Peyer's patch (tissue), 4 donors: ENCODE data around the gene PSAP.
"Not testable (repeated sequence)": the region's sequence is repeated elsewhere in the genome, so short reads cannot be mapped to it uniquely, and the experiment has no call there.

Experiments
- POLR2A ChIP-seq, 2 donors: fragments of 450-650 bp; IDR thresholded peaks; one replicate each; pipeline ENCODE4 v1.5.1; 2017; ENCODE audit warnings: antibody characterized with exemption in 2 of 2, mild to moderate bottlenecking in 2 of 2, moderate library complexity in 2 of 2
- TF ChIP-seq, protein P1 (sequence below), 6 experiments: fragments of 450-650 bp in 4 of 6; fragments of 200-600 bp in 2 of 6; sonication (generic) in 1 of 6; IDR thresholded peaks; one replicate each; pipeline ENCODE4 v1.5.1; 2017 to 2019; ENCODE audit warnings: antibody characterized with exemption in 6 of 6, mild to moderate bottlenecking in 3 of 6, moderate library complexity in 1 of 6

DNA sequence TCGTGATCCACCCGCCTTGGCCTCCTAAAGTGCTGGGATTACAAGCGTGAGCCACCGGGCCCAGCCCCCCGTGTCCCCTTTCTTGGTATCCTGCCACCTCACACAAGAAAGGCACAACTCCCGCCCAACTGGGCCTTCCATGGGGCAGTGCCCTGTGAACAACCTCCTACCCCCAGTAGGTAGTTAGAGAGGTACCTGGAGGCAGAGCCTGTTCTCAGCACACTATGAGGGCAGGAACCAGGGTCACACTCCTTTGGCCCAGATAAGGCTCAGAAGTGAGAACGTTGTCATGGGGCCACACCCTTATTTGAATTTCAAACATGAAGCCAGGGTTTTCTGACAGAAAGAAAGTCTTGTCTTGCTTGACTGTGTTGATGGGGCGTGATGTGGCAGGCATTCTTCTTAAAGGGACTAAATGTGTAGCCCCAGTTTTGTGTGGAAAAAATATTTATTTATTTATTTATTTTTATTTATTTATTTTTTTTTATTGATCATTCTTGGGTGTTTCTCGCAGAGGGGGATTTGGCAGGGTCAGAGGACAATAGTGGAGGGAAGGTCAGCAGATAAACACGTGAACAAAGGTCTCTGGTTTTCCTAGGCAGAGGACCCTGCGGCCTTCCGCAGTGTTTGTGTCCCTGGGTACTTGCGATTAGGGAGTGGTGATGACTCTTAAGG lies 23.8 kb upstream of the PSAP start:
- TF ChIP-seq, protein P1, sequence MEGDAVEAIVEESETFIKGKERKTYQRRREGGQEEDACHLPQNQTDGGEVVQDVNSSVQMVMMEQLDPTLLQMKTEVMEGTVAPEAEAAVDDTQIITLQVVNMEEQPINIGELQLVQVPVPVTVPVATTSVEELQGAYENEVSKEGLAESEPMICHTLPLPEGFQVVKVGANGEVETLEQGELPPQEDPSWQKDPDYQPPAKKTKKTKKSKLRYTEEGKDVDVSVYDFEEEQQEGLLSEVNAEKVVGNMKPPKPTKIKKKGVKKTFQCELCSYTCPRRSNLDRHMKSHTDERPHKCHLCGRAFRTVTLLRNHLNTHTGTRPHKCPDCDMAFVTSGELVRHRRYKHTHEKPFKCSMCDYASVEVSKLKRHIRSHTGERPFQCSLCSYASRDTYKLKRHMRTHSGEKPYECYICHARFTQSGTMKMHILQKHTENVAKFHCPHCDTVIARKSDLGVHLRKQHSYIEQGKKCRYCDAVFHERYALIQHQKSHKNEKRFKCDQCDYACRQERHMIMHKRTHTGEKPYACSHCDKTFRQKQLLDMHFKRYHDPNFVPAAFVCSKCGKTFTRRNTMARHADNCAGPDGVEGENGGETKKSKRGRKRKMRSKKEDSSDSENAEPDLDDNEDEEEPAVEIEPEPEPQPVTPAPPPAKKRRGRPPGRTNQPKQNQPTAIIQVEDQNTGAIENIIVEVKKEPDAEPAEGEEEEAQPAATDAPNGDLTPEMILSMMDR (IDR thresholded peaks at IDR 0.05): not testable (repeated sequence)
- not testable (repeated sequence) for TF ChIP-seq POLR2A (IDR thresholded peaks at IDR 0.05)
